Measurements from ENCODE around the gene PLCL2.

The PLCL2 gene

GRCh38 chr3:17079933-17080332, 195.2 kb downstream of the PLCL2 start:
- Histone ChIP-seq H3K36me3 (ENCODE audit: control insufficient read depth, low read length) (peaks cover 38% of the 10 kb centered on the region), H3K9me3 (ENCODE audit: control insufficient read depth, insufficient read depth, low read length) (0 out of 2 replicates have a peak, but pooled peaks cover 2% of the 10 kb centered on the region)

GRCh38 chr3:17081520-17081919, 196.8 kb downstream of the PLCL2 start:
- TF ChIP-seq CTCF (IDR thresholded peaks at IDR 0.05; ENCODE audit: low read depth, low read length, poor library complexity, severe bottlenecking) (no peak), EZH2phosphoT487 (IDR thresholded peaks at IDR 0.05; ENCODE audit: borderline replicate concordance, low read length) (no peak)
- no peaks in the 10 kb centered on the region for H4K20me1 ChIP-seq (ENCODE audit: control insufficient read depth, insufficient read depth, low read depth, low read length)
- no peaks in the 10 kb centered on the region for H3K4me1 ChIP-seq (ENCODE audit: control insufficient read depth, low read length)
- no peak overlapping the region for H3K4me2 ChIP-seq (ENCODE audit: low read length)
- no peaks in the 10 kb centered on the region for H3K9me2 ChIP-seq (replicated peaks; ENCODE audit: control insufficient read depth, low read length)
- no peaks in the 10 kb centered on the region for H3K27me3 ChIP-seq (ENCODE audit: control insufficient read depth, low read length)
- no peak overlapping the region for H3K27ac ChIP-seq (ENCODE audit: low read depth, low read length)
- peaks cover 28% of the 10 kb centered on the region for H3K36me3 ChIP-seq (ENCODE audit: control insufficient read depth, low read length)
- no peak overlapping the region for H3K4me3 ChIP-seq (ENCODE audit: low read length)
- H3K9me3 ChIP-seq (ENCODE audit: control insufficient read depth, insufficient read depth, low read length): no peaks in the 10 kb centered on the region
- no peaks in the 10 kb centered on the region for H3F3A ChIP-seq (ENCODE audit: control insufficient read depth, insufficient read depth)
- H3K79me2 ChIP-seq (ENCODE audit: control insufficient read depth, low read length): no peaks in the 10 kb centered on the region

More at GRCh38 chr3:17079933-17080332, 195.2 kb downstream of the PLCL2 start:
- no peak overlapping the region for H3K4me2 ChIP-seq (ENCODE audit: low read length)
- H3K9me2 ChIP-seq (replicated peaks; ENCODE audit: control insufficient read depth, low read length): no peaks in the 10 kb centered on the region
- H3K4me1 ChIP-seq (ENCODE audit: control insufficient read depth, low read length): no peaks in the 10 kb centered on the region
- no peaks in the 10 kb centered on the region for H3K27me3 ChIP-seq (ENCODE audit: control insufficient read depth, low read length)
- no peaks in the 10 kb centered on the region for H4K20me1 ChIP-seq (ENCODE audit: control insufficient read depth, insufficient read depth, low read depth, low read length)
- TF ChIP-seq CTCF (IDR thresholded peaks at IDR 0.05; ENCODE audit: low read depth, low read length, poor library complexity, severe bottlenecking) (no peak), EZH2phosphoT487 (IDR thresholded peaks at IDR 0.05; ENCODE audit: borderline replicate concordance, low read length) (no peak)
- no peak overlapping the region for H3K4me3 ChIP-seq (ENCODE audit: low read length)
- no peaks in the 10 kb centered on the region for H3F3A ChIP-seq (ENCODE audit: control insufficient read depth, insufficient read depth)
- H3K79me2 ChIP-seq (ENCODE audit: control insufficient read depth, low read length): no peaks in the 10 kb centered on the region
- H3K27ac ChIP-seq (ENCODE audit: low read depth, low read length): no peak overlapping the region

DNA sequence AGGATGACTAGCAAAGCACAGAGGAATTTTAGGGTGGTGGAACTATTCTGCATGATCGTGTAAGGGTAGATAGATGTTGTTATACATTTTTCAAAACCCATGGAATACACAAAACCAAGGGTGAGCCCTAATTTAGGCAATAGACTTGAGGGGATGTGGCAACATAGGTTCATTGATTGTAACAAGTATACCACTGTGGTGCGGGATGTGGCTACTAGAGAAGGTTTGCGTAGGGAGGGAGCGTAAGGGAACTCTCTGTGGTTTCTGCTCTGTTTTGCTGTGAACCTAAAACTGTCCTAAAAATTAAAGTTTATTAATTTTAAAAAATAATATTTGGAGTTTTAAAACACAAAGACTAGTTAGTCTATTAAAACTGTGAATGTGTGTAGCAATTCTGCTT, 202.8 kb downstream of the PLCL2 start:
- Histone ChIP-seq H3K4me3 (ENCODE audit: low read length) (no peak overlapping the region), H3F3A (ENCODE audit: control insufficient read depth, insufficient read depth) (no peaks in the 10 kb centered on the region), H3K4me2 (ENCODE audit: low read length) (no peak overlapping the region), H3K9me3 (ENCODE audit: control insufficient read depth, insufficient read depth, low read length) (no peaks in the 10 kb centered on the region), H3K36me3 (ENCODE audit: control insufficient read depth, low read length) (peaks cover 22% of the 10 kb centered on the region), H3K27me3 (ENCODE audit: control insufficient read depth, low read length) (no peaks in the 10 kb centered on the region), H3K9me2 (replicated peaks; ENCODE audit: control insufficient read depth, low read length) (no peaks in the 10 kb centered on the region), H3K27ac (ENCODE audit: low read depth, low read length) (no peak overlapping the region), H3K4me1 (ENCODE audit: control insufficient read depth, low read length) (peaks cover 3% of the 10 kb centered on the region; the same call in 1 of the 2 replicates), H3K79me2 (ENCODE audit: control insufficient read depth, low read length) (no peaks in the 10 kb centered on the region), H4K20me1 (ENCODE audit: control insufficient read depth, insufficient read depth, low read depth, low read length) (no peaks in the 10 kb centered on the region)
- no peak for TF ChIP-seq EZH2phosphoT487 (IDR thresholded peaks at IDR 0.05; ENCODE audit: borderline replicate concordance, low read length)
- no peak for TF ChIP-seq CTCF (IDR thresholded peaks at IDR 0.05; ENCODE audit: low read depth, low read length, poor library complexity, severe bottlenecking)
